Kidney (tissue), 14 donors: Measurements from ENCODE around the gene BTBD2. TPM values are rescaled to one million over a fixed set of nuclear protein-coding genes. Genes with fewer than 3 reads are reported as not detected.
A peak's percentile ranks its signal among the peaks of the same experiment; 100 is the strongest.

ENCODE experiments used
- DNase-seq, 5 donors: peaks; one replicate each; pipeline ENCODE4 v3.0.0-alpha.2; 2013 to 2020
- FAIRE-seq: peaks from 2 replicates; lab custom pipeline; 2012; peaks lifted over from hg19 to GRCh38; lab: Jason Lieb, UNC
- H3K27ac ChIP-seq, 2 donors: one replicate each; pipeline ENCODE4 v1.7.0; 2013; ENCODE audit warnings: low read depth in 2 of 2, low read length in 2 of 2, inconsistent platforms in 1 of 2
- H3K27me3 ChIP-seq: one replicate; pipeline ENCODE4 v1.7.1; 2013; ENCODE audit warnings: low read length, inconsistent platforms; ENCODE audit not compliant: control insufficient read depth, insufficient read depth
- H3K36me3 ChIP-seq, 3 donors: one replicate each; pipeline versions ENCODE4 v1.7.0 to v1.7.1; 2013; ENCODE audit warnings: low read length in 3 of 3, control low read depth in 1 of 3, inconsistent platforms in 1 of 3; ENCODE audit not compliant: insufficient read depth in 3 of 3, control insufficient read depth in 2 of 3
- H3K4me1 ChIP-seq, 3 donors: one replicate each; pipeline versions ENCODE4 v1.7.0 to v1.7.1; 2013; ENCODE audit warnings: low read length in 3 of 3, inconsistent platforms in 1 of 3, low read depth in 1 of 3; ENCODE audit not compliant: control insufficient read depth in 2 of 3, insufficient read depth in 2 of 3
- H3K4me3 ChIP-seq, 3 donors: one replicate each; pipeline versions ENCODE4 v1.7.0 to v1.8.1; 2013; ENCODE audit warnings: low read length in 3 of 3, control low read depth in 1 of 3, inconsistent platforms in 1 of 3
- H3K9ac ChIP-seq, 3 donors: one replicate each; pipeline versions ENCODE4 v1.7.0 to v1.7.1; 2013; ENCODE audit warnings: low read length in 3 of 3, control low read depth in 1 of 3, inconsistent platforms in 1 of 3
- H3K9me3 ChIP-seq, 3 donors: one replicate each; pipeline versions ENCODE4 v1.7.0 to v1.7.1; 2013; ENCODE audit warnings: low read length in 3 of 3, control low read depth in 1 of 3, inconsistent platforms in 1 of 3; ENCODE audit not compliant: control insufficient read depth in 2 of 3, insufficient read depth in 1 of 3
- intact Hi-C: fragments of 100-400 bp; cut with DNase I; formaldehyde crosslinking; loops from one replicate; pipeline ENCODE4 v1.11.1; 2022
- polyA plus RNA-seq: library from polyadenylated mRNA; stranded (reverse); fragments of 350-450 nt; fragmentation: Illumina TruSeq; extraction: RNeasy Lipid Tissue Mini Kit (QIAGEN cat#74804); gene quantifications from one replicate; pipeline ENCODE4 v1.2.3, GENCODE V29; 2014; ENCODE audit warnings: low read depth, low replicate concordance; ENCODE audit not compliant: insufficient read depth
- total RNA-seq: library from RNA; stranded (reverse); fragmentation: NEBNext Ultra II Directional; extraction: Animal tissue kit (Norgen Biotek cat#: 25700); gene quantifications from one replicate; pipeline ENCODE4 v1.2.1, GENCODE V29; 2021
- TF ChIP-seq, protein P1 (sequence below): IDR thresholded peaks from 3 replicates; pipeline ENCODE4 v1.5.1; 2012; ENCODE audit warnings: mild to moderate bottlenecking, moderate library complexity, borderline replicate concordance; ENCODE audit not compliant: insufficient read depth; ENCODE audit errors: extremely low read depth
- donor health status: control.
- donor health status: control.
- donor health status: control.
- donor health status: control.
- donor health status: control.
- donor health status: DM: yes; HTN: yes; CAD: no.
- donor health status: Normal renal cell carcinoma (clear cell type).

Gene BTBD2
- total and polyA plus RNA-seq, 2 donors from 2014 or later: 57.0 to 70.3 TPM

DNA sequence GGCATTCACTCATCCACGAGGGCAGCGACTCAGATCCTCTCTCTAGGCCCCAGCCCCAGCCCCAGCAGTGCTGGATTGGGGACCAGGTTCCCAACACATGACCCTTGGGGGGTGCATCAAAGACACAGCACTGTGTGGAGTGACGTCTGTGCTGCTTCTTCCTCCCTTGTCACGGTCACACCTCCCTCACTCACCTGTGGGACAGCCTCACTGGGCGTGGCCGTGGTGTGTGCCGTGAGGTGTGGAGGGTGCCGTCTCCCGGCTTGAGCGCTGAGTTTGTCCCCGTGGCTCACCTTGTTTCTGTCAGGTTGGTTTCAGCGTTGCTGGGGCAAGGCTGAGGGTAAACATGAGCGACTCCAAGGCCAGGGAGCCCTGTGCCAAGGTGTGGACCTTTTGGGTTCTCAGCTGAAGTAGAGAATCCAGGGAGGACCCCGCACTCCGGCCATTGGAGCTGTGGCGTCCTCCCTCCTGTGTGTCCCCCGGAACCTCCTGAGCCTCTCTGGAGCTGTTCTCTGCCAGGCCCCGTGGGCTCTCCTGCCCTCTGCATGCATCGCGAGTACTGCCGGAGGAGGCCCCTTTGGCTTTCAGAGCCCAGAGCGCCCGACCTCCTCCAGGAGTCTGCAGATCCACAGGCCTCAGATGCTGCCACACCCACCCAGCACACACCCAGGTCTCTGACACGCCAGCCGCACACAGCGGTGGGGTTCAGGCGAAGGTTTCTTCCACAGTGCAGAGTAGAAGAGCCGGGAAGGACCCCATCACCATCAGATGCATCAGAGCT, 40.9 kb downstream of the BTBD2 start:
- no peak overlapping the region for H3K27ac ChIP-seq
- no peak overlapping the region for H3K9ac ChIP-seq
- FAIRE-seq (no peak), DNase-seq (no peak)
- intact Hi-C loops: no loop called here
- peaks cover 0 to 5% (median 4%) of the 10 kb centered on the region in 3 donors for H3K36me3 ChIP-seq
- TF ChIP-seq, protein P1, sequence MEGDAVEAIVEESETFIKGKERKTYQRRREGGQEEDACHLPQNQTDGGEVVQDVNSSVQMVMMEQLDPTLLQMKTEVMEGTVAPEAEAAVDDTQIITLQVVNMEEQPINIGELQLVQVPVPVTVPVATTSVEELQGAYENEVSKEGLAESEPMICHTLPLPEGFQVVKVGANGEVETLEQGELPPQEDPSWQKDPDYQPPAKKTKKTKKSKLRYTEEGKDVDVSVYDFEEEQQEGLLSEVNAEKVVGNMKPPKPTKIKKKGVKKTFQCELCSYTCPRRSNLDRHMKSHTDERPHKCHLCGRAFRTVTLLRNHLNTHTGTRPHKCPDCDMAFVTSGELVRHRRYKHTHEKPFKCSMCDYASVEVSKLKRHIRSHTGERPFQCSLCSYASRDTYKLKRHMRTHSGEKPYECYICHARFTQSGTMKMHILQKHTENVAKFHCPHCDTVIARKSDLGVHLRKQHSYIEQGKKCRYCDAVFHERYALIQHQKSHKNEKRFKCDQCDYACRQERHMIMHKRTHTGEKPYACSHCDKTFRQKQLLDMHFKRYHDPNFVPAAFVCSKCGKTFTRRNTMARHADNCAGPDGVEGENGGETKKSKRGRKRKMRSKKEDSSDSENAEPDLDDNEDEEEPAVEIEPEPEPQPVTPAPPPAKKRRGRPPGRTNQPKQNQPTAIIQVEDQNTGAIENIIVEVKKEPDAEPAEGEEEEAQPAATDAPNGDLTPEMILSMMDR: no peak
- no peaks in the 10 kb centered on the region for H3K27me3 ChIP-seq
- H3K4me3 ChIP-seq: no peak overlapping the region
- H3K9me3 ChIP-seq: no peaks in the 10 kb centered on the region
- no peaks in the 10 kb centered on the region for H3K4me1 ChIP-seq

DNA sequence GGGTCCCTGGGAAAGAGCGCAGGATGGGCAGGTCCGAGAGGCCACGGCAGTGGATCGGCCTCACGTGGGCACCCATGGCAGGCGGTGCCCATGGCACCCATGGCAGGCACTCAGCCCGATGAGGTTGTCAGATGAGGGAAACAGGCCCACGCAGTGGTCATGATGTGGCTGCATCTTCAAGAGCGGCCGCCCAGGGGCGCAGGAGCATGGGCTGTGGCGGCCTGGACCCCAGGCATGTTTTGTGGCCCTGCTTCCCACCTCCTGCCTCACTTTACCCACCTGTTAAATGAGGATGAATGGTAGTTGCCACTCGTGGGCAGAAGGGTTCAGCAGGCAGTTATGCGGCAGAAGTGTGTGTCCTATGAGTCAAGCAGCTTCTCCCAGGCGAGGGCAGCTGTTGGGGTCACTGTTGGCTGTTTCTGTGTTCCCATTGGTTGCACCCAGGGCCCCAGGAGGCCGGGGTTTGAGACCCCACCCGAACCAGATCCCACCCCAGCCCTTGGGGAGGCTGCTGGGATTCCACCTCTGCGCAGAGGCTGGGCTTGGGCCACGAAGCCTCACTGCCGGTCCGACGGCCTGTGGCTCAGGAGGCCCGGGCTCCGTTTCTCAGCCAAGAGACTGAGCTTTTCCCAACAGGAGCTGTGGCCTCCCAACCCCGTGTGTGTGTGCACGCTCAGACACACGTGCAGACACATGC, 44.6 kb downstream of the BTBD2 start:
- H3K36me3 ChIP-seq: peaks cover 0 to 4% (median 2%) of the 10 kb centered on the region in 3 donors

DNA sequence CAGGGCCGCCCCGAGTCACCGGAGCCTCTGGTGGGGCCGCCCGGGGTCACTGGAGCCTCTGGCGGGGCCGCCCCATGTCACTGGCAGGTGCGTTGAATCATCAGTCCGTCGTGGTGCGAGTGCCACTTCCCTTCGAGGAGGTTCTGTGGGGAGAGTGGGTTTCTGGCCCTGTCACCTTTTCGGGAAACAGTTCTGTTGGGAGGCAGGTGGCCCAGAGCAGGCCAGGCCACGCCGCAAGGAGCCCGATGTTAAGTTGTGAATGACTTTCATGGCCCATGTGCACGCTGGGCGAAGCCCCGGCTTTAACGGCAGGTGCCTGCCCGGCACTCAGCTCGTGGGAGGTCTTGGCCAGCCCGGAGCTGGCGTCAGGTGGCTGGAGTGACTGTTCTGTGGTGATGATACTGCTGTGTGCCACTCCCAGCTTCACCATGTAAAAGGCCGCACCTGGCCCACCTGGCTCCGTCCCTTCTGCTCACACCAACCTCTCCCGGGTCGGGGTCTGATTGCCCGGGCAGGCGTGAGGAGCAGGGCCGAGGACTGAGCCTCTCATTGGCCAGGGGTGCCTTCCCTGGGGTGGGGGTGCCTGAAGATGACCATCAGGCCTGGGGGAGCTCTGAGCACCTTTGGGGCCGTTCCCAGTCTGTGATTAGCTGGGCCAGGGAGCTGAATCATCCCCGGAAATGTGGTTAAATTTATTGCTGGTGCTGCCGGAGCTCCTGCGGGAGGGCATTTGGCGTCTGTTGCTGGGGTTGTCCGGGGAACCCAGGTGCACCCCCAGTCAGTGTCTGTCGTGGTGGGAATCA, 45.3 kb downstream of the BTBD2 start:
- TF ChIP-seq, protein P1: no peak
- no peaks in the 10 kb centered on the region for H3K4me1 ChIP-seq
- no peak overlapping the region for H3K4me3 ChIP-seq
- intact Hi-C loops: no loop called here
- H3K27me3 ChIP-seq: no peaks in the 10 kb centered on the region
- no peak overlapping the region for H3K27ac ChIP-seq
- H3K36me3 ChIP-seq: peaks cover 0 to 4% (median 2%) of the 10 kb centered on the region in 3 donors
- no peak overlapping the region for H3K9ac ChIP-seq
- no peaks in the 10 kb centered on the region for H3K9me3 ChIP-seq
- FAIRE-seq (no peak), DNase-seq (peak in 1 of 5 donors; percentile 61)

More for the DNA sequence above, 44.6 kb downstream of the BTBD2 start:
- TF ChIP-seq, protein P1: no peak
- no peaks in the 10 kb centered on the region for H3K4me1 ChIP-seq
- FAIRE-seq (no peak), DNase-seq (no peak)
- H3K27ac ChIP-seq: no peak overlapping the region
- H3K9ac ChIP-seq: no peak overlapping the region
- no peaks in the 10 kb centered on the region for H3K9me3 ChIP-seq
- no peak overlapping the region for H3K4me3 ChIP-seq
- intact Hi-C loops: no loop called here
- no peaks in the 10 kb centered on the region for H3K27me3 ChIP-seq
